Fibroblast of lung (primary cell): ENCODE measurements around the gene SPTBN5. TPM values are rescaled to one million over a fixed set of nuclear protein-coding genes. Genes with fewer than 3 reads are reported as not detected.

Source experiments
- DNase-seq, 2 donors: peaks; one replicate each; pipeline versions ENCODE4 v3.0.0 to v3.0.0-alpha.2; 2010; ENCODE audit warnings: low read depth in 2 of 2
- H2AFZ ChIP-seq: 2 replicates; pipeline ENCODE4 v1.5.1; 2012; ENCODE audit warnings: low read length, control low read depth, inconsistent platforms
- H3K27ac ChIP-seq: 2 replicates; pipeline ENCODE4 v1.5.1; 2011; ENCODE audit warnings: low read length, control low read depth; ENCODE audit not compliant: insufficient read depth
- H3K27me3 ChIP-seq: 2 replicates; pipeline ENCODE4 v1.5.1; 2011; ENCODE audit warnings: mild to moderate bottlenecking, low read length; ENCODE audit not compliant: control insufficient read depth, insufficient read depth
- H3K36me3 ChIP-seq: 2 replicates; pipeline ENCODE4 v1.5.1; 2011; ENCODE audit warnings: low read length; ENCODE audit not compliant: control insufficient read depth, insufficient read depth
- H3K4me1 ChIP-seq: 2 replicates; pipeline ENCODE4 v1.5.1; 2011; ENCODE audit warnings: low read length; ENCODE audit not compliant: control insufficient read depth, insufficient read depth; ENCODE audit errors: extremely low read depth
- H3K4me2 ChIP-seq: 2 replicates; pipeline ENCODE4 v1.5.1; 2011; ENCODE audit warnings: low read length, control low read depth; ENCODE audit not compliant: insufficient read depth; ENCODE audit errors: extremely low read depth
- H3K4me3 ChIP-seq, 4 experiments: fragments of 200-600 bp in 1 of 4; sonication (generic) in 1 of 4; replicated peaks in 1 of 4; 2 replicates each; pipeline ENCODE4 v1.5.1; 2011 to 2016; ENCODE audit warnings: low read length in 4 of 4, low read depth in 3 of 4, mild to moderate bottlenecking in 3 of 4, control low read depth in 2 of 4, inconsistent platforms in 1 of 4, mixed read lengths in 1 of 4; ENCODE audit not compliant: insufficient read depth in 1 of 4; ENCODE audit errors: control extremely low read depth in 1 of 4
- H3K79me2 ChIP-seq: 2 replicates; pipeline ENCODE4 v1.5.1; 2012; ENCODE audit warnings: mild to moderate bottlenecking, low read length, inconsistent platforms; ENCODE audit not compliant: control insufficient read depth, insufficient read depth
- H3K9ac ChIP-seq: 2 replicates; pipeline ENCODE4 v1.5.1; 2011; ENCODE audit warnings: mild to moderate bottlenecking, low read length, control low read depth; ENCODE audit not compliant: insufficient read depth
- H3K9me3 ChIP-seq: 2 replicates; pipeline ENCODE4 v1.5.1; 2012; ENCODE audit warnings: low read depth, low read length; ENCODE audit not compliant: control insufficient read depth, insufficient read depth
- H4K20me1 ChIP-seq: 2 replicates; pipeline ENCODE4 v1.5.1; 2011; ENCODE audit warnings: low read length; ENCODE audit not compliant: control insufficient read depth, insufficient read depth; ENCODE audit errors: extremely low read depth
- CTCF ChIP-seq, 2 donors: IDR thresholded peaks in 1 of 2; conservative IDR thresholded peaks in 1 of 2; 1 replicate in 1 of 2; 2 replicates in 1 of 2; pipeline ENCODE4 v1.5.1; 2011 to 2012; ENCODE audit warnings: low read length in 2 of 2, control low read depth in 1 of 2, inconsistent platforms in 1 of 2, low read depth in 1 of 2, mild to moderate bottlenecking in 1 of 2
- EZH2 ChIP-seq: IDR thresholded peaks from 2 replicates; pipeline ENCODE4 v1.5.1; 2012; ENCODE audit warnings: low read length, control low read depth, mild to moderate bottlenecking; ENCODE audit errors: missing control alignments
- polyA plus RNA-seq, 2 donors: library from polyadenylated mRNA; depleted of rRNA in 1 of 2; stranded (reverse) in 1 of 2; unstranded in 1 of 2; fragments of >200 nt; gene quantifications; 2 replicates each; pipeline ENCODE4 v1.2.1, GENCODE V29; 2011 to 2012; ENCODE audit warnings: missing spikeins in 1 of 2
- total RNA-seq: library from RNA; depleted of rRNA; stranded (reverse); fragments of >200 nt; gene quantifications from 2 replicates; pipeline ENCODE4 v1.2.1, GENCODE V29; 2014

The SPTBN5 gene
- total and polyA plus RNA-seq, 2 donors (not counting 1 experiment from before 2014, with no cell fraction given): 0.43 to 0.66 TPM

DNA sequence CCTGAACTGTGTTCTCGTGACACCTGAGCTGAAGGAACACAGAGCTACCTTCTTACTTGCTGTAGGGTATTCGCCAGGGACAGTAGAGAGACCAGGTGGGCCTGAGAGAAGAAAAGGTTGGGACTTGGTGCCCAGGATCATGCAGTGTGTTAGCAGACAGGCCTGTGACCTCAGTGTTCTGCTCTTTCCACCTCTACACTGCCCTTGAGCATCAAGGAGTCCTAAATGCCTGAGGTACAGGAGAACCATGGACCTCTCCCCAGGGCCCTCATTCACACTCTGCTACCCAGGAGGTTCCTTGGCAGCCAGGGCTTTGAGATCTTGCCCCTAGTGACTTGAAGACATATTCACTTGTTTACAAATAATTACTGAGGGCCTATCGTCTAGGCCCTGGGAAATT is 88.1 kb downstream of the SPTBN5 start:
- H3K9ac ChIP-seq: no peak overlapping the region
- H3K27me3 ChIP-seq: no peaks in the 10 kb centered on the region
- H4K20me1 ChIP-seq: no peaks in the 10 kb centered on the region
- TF ChIP-seq CTCF (conservative IDR thresholded peaks at IDR 0.05 in 1 of 2, IDR thresholded peaks at IDR 0.05 in 1 of 2; ENCODE audit: low read depth in 1 of 2, low read length in 2 of 2): no peak
- TF ChIP-seq EZH2: no peak
- H3K79me2 ChIP-seq: no peaks in the 10 kb centered on the region
- peaks cover 2% of the 10 kb centered on the region for H3K36me3 ChIP-seq
- H2AFZ ChIP-seq: no peak overlapping the region
- H3K9me3 ChIP-seq: no peaks in the 10 kb centered on the region
- H3K4me1 ChIP-seq: peaks cover 10% of the 10 kb centered on the region
- H3K4me3 ChIP-seq: no peak overlapping the region
- DNase-seq: no peak
- H3K27ac ChIP-seq: no peak overlapping the region
- H3K4me2 ChIP-seq: no peak overlapping the region

- peaks cover 2% of the 10 kb centered on the region for H3K36me3 ChIP-seq
- H3K27me3 ChIP-seq: no peaks in the 10 kb centered on the region
- H3K4me1 ChIP-seq: peaks cover 10% of the 10 kb centered on the region
- no peak overlapping the region for H3K9ac ChIP-seq
- no peaks in the 10 kb centered on the region for H3K79me2 ChIP-seq
- TF ChIP-seq CTCF (conservative IDR thresholded peaks at IDR 0.05 in 1 of 2, IDR thresholded peaks at IDR 0.05 in 1 of 2; ENCODE audit: low read depth in 1 of 2, low read length in 2 of 2) (no peak), EZH2 (no peak)
- DNase-seq: no peak
- H2AFZ ChIP-seq: no peak overlapping the region
- H3K4me3 ChIP-seq: no peak overlapping the region
- H4K20me1 ChIP-seq: no peaks in the 10 kb centered on the region
- H3K27ac ChIP-seq: no peak overlapping the region
- H3K9me3 ChIP-seq: no peaks in the 10 kb centered on the region
- H3K4me2 ChIP-seq: no peak overlapping the region
These were observed 88.8 kb downstream of the SPTBN5 start for GRCh38 chr15:41804916-41805666.

GRCh38 chr15:41804361-41804760 is 89.5 kb downstream of the SPTBN5 start:
- H3K36me3 ChIP-seq: peaks cover 2% of the 10 kb centered on the region
- no peak overlapping the region for H3K4me3 ChIP-seq
- H3K9me3 ChIP-seq: no peaks in the 10 kb centered on the region
- H3K4me1 ChIP-seq: peaks cover 8% of the 10 kb centered on the region
- H3K9ac ChIP-seq: no peak overlapping the region
- H3K79me2 ChIP-seq: no peaks in the 10 kb centered on the region
- H3K27ac ChIP-seq: no peak overlapping the region
- DNase-seq: no peak
- H3K27me3 ChIP-seq: no peaks in the 10 kb centered on the region
- no peak for TF ChIP-seq EZH2
- no peak for TF ChIP-seq CTCF (conservative IDR thresholded peaks at IDR 0.05 in 1 of 2, IDR thresholded peaks at IDR 0.05 in 1 of 2; ENCODE audit: low read depth in 1 of 2, low read length in 2 of 2)
- no peak overlapping the region for H2AFZ ChIP-seq
- no peak overlapping the region for H3K4me2 ChIP-seq
- H4K20me1 ChIP-seq: no peaks in the 10 kb centered on the region
